ENCODE measurements around the gene TMTC2. TPM values are rescaled to one million over a fixed set of nuclear protein-coding genes. Genes with fewer than 3 reads are reported as not detected.

TMTC2 gene
- total RNA-seq, 5 donors from 2014 or later (not counting 1 experiment from before 2014, with no cell fraction given), result 3.6 to 5.4 (median 4.4) TPM

DNA sequence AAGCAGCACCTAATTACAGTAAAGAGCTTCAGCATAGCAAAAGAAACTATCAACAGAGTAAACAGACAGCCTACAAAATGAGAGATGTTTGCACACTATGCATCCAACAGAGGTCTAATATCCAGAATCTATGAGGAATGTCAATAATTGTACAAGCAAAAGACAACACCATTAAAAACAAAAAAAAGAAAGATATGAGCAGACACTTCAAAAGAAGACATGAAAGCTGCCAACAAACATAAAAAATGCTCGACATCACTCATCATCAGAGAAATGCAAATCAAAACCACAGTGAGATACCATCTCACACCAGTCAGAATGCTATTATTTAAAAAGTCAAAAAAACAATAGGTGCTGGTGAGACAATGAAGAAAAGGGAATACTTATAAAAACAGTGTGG lies 273.1 kb downstream of the TMTC2 start:
- DNase-seq (no peak), ATAC-seq (replicated peaks in 1 of 4) (no peak)
- ChIA-PET CTCF (no interaction called here), POLR2A (no interaction called here)
- no peak overlapping the region for H3K27ac ChIP-seq (ENCODE audit: low read length)
- no CpG with 5 or more reads among the region's 1 CpG for WGBS (ENCODE audit: insufficient coverage)
- H3K4me1 ChIP-seq (ENCODE audit: control insufficient read depth in 1 of 2, extremely low read depth in 1 of 2, insufficient read depth in 2 of 2, low read length in 2 of 2), result no peaks in the 10 kb centered on the region
- Mint-ChIP-seq H3K27ac (peak overlapping the region in 1 of 2 donors; percentile 37), H3K4me1 (peaks cover 0 to 3% (median 0%) of the 10 kb centered on the region in 3 donors), H3K9me3 (peaks cover 2 to 9% (median 8%) of the 10 kb centered on the region in 3 donors), H3K4me3 (no peak overlapping the region), H3K27me3 (no peaks in the 10 kb centered on the region), H3K36me3 (no peaks in the 10 kb centered on the region)
- H3K36me3 ChIP-seq (ENCODE audit: control insufficient read depth in 2 of 2, extremely low read depth in 1 of 2, insufficient read depth in 1 of 2, low read length in 1 of 2), result no peaks in the 10 kb centered on the region
- H3K4me3 ChIP-seq (ENCODE audit: control insufficient read depth in 1 of 2, extremely low read depth in 1 of 2, low read length in 1 of 2), result no peak overlapping the region
- H3K9me3 ChIP-seq, result no peaks in the 10 kb centered on the region
- H3K27me3 ChIP-seq (replicated peaks in 1 of 2; ENCODE audit: control insufficient read depth in 2 of 2, extremely low read depth in 1 of 2, insufficient read depth in 2 of 2, low read length in 1 of 2), result no peaks in the 10 kb centered on the region

DNA sequence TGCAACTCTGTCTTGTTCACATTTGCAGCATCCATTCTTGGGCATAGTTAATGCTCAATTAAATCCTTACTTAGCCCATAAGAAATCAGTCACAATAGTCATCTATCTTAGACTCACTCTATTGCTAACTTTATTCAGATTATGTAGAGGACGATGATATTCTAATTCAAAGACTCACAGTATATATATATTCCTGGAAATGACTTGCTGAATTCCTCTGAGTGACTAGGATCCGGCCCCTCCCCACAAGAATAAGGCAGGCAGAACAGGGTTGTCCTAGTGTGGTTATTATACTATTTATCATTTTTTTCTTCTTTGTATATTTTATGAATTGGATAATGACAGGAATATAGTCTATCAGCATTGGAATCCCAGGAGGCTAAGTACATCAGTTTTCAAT lies 275.1 kb downstream of the TMTC2 start:
- ATAC-seq (replicated peaks in 1 of 4) (no peak), DNase-seq (no peak)
- H3K27me3 Mint-ChIP-seq, result no peaks in the 10 kb centered on the region
- H3K4me1 ChIP-seq (ENCODE audit: control insufficient read depth in 1 of 2, extremely low read depth in 1 of 2, insufficient read depth in 2 of 2, low read length in 2 of 2), result no peaks in the 10 kb centered on the region
- no peak overlapping the region for H3K4me3 Mint-ChIP-seq
- peaks cover 0 to 3% (median 0%) of the 10 kb centered on the region in 3 donors for H3K4me1 Mint-ChIP-seq
- CTCF ChIA-PET, result no interaction called here
- no peaks in the 10 kb centered on the region for H3K27me3 ChIP-seq (replicated peaks in 1 of 2; ENCODE audit: control insufficient read depth in 2 of 2, extremely low read depth in 1 of 2, insufficient read depth in 2 of 2, low read length in 1 of 2)
- H3K9me3 ChIP-seq, result no peaks in the 10 kb centered on the region
- H3K9me3 Mint-ChIP-seq, result peaks cover 2 to 8% (median 6%) of the 10 kb centered on the region in 3 donors
- no peak overlapping the region for H3K4me3 ChIP-seq (ENCODE audit: control insufficient read depth in 1 of 2, extremely low read depth in 1 of 2, low read length in 1 of 2)
- POLR2A ChIA-PET, result no interaction called here
- H3K36me3 ChIP-seq (ENCODE audit: control insufficient read depth in 2 of 2, extremely low read depth in 1 of 2, insufficient read depth in 1 of 2, low read length in 1 of 2), result no peaks in the 10 kb centered on the region
- no peak overlapping the region for H3K27ac ChIP-seq (ENCODE audit: low read length)
- no CpG with 5 or more reads among the region's 2 CpGs for WGBS (ENCODE audit: insufficient coverage)
- no peak overlapping the region for H3K27ac Mint-ChIP-seq
- H3K36me3 Mint-ChIP-seq, result no peaks in the 10 kb centered on the region

DNA sequence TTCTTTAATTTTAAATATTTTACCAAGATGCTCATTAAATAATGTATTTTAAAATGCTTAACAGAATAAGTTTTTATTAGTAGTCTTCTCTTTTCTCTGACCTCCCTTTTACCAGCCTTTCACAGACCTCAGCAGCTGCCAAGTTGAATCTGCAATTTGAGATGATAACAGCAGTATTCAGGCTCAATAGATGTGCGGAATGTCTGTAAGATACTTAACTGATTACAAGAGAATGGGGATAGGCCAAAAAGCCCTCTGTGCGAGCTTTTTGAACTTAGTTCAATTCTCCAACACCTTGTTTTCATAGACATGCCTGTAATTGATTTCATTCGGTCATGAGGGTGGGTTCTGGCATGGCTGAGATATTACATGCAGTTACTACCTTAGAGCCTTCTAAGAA lies 277.2 kb downstream of the TMTC2 start:
- peaks cover 0 to 4% (median 0%) of the 10 kb centered on the region in 3 donors for H3K9me3 Mint-ChIP-seq
- H3K4me1 ChIP-seq (ENCODE audit: control insufficient read depth in 1 of 2, extremely low read depth in 1 of 2, insufficient read depth in 2 of 2, low read length in 2 of 2), result no peaks in the 10 kb centered on the region
- CTCF ChIA-PET, result interaction anchor here in 1 of 2 donors (0.6 kb wide), 1 partner anchor 13 kb away, joined by 4 read pairs; no protein-coding TSS in a partner anchor
- H3K27me3 Mint-ChIP-seq, result no peaks in the 10 kb centered on the region
- no peak overlapping the region for H3K27ac Mint-ChIP-seq
- H3K27ac ChIP-seq (ENCODE audit: low read length), result no peak overlapping the region
- no peaks in the 10 kb centered on the region for H3K27me3 ChIP-seq (replicated peaks in 1 of 2; ENCODE audit: control insufficient read depth in 2 of 2, extremely low read depth in 1 of 2, insufficient read depth in 2 of 2, low read length in 1 of 2)
- H3K4me3 Mint-ChIP-seq, result no peak overlapping the region
- H3K4me3 ChIP-seq (ENCODE audit: control insufficient read depth in 1 of 2, extremely low read depth in 1 of 2, low read length in 1 of 2), result no peak overlapping the region
- DNase-seq, result no peak
- POLR2A ChIA-PET, result no interaction called here
- no peak for ATAC-seq (replicated peaks in 1 of 4)
- peaks cover 0 to 3% (median 0%) of the 10 kb centered on the region in 3 donors for H3K4me1 Mint-ChIP-seq
- H3K9me3 ChIP-seq, result no peaks in the 10 kb centered on the region
- no CpG with 5 or more reads among the region's 3 CpGs for WGBS (ENCODE audit: insufficient coverage)
- H3K36me3 Mint-ChIP-seq, result no peaks in the 10 kb centered on the region
- no peaks in the 10 kb centered on the region for H3K36me3 ChIP-seq (ENCODE audit: control insufficient read depth in 2 of 2, extremely low read depth in 1 of 2, insufficient read depth in 1 of 2, low read length in 1 of 2)

DNA sequence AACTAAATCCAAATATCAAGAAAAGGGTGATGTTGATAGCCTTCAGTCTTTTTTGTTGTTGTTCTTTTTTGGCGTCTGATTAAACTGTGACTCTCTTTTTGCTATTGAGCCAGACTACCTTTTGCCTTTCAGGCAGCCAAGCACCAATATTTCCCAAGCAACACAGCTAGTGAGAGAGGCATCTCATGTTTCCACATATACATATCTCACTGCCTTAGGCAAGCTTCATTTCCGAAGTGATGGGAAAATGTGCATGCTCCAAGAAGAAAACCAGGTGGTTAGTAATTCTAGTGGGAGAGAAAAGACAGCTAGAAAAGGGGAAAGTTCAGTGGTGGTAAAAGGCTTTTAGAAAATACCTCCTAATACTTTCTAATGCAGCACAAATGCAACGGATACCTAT lies 277.7 kb downstream of the TMTC2 start:
- no peak for ATAC-seq (replicated peaks in 1 of 4)
- CTCF ChIA-PET, result no interaction called here
- Mint-ChIP-seq H3K36me3 (no peaks in the 10 kb centered on the region), H3K27ac (no peak overlapping the region), H3K4me1 (peaks cover 0 to 3% (median 0%) of the 10 kb centered on the region in 3 donors), H3K27me3 (no peaks in the 10 kb centered on the region), H3K4me3 (no peak overlapping the region), H3K9me3 (peaks cover 0 to 4% (median 0%) of the 10 kb centered on the region in 3 donors)
- Histone ChIP-seq H3K36me3 (ENCODE audit: control insufficient read depth in 2 of 2, extremely low read depth in 1 of 2, insufficient read depth in 1 of 2, low read length in 1 of 2) (no peaks in the 10 kb centered on the region), H3K4me1 (ENCODE audit: control insufficient read depth in 1 of 2, extremely low read depth in 1 of 2, insufficient read depth in 2 of 2, low read length in 2 of 2) (no peaks in the 10 kb centered on the region), H3K27me3 (replicated peaks in 1 of 2; ENCODE audit: control insufficient read depth in 2 of 2, extremely low read depth in 1 of 2, insufficient read depth in 2 of 2, low read length in 1 of 2) (no peaks in the 10 kb centered on the region), H3K9me3 (no peaks in the 10 kb centered on the region), H3K4me3 (ENCODE audit: control insufficient read depth in 1 of 2, extremely low read depth in 1 of 2, low read length in 1 of 2) (no peak overlapping the region), H3K27ac (ENCODE audit: low read length) (no peak overlapping the region)
- no peak for DNase-seq
- no CpG with 5 or more reads among the region's 3 CpGs for WGBS (ENCODE audit: insufficient coverage)
- POLR2A ChIA-PET, result no interaction called here

DNA sequence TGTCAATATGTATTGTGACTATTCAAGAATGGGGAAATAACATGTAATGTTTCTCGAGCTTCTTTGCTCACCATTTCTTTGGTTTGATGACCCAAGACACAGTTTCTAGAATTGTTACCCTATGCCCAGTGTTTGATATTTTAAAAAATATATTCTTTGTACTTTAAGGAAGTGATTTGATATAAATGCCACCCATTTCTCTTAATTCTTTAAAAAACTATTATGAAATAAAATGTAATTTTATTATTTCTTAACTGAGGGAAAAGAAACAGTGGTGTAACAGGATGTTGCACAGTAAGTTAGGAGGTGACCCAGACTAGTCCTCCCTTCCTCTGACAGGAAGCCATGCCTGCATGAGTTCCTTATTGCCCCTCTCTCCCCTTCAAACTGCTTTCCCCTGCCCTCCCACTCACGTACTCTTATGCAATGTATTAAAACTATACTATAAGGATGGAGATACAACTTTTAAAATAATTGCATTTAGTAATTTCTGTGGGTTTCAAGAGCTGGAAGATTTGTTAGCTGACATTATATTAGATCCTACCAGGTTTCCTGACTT lies 279.4 kb downstream of the TMTC2 start:
- ChIA-PET POLR2A (no interaction called here), CTCF (no interaction called here)
- H3K27me3 Mint-ChIP-seq, result no peaks in the 10 kb centered on the region
- H3K4me3 ChIP-seq (ENCODE audit: control insufficient read depth in 1 of 2, extremely low read depth in 1 of 2, low read length in 1 of 2), result no peak overlapping the region
- ATAC-seq (replicated peaks in 1 of 4) (no peak), DNase-seq (no peak)
- no CpG with 5 or more reads among the region's 2 CpGs for WGBS (ENCODE audit: insufficient coverage)
- H3K27me3 ChIP-seq (replicated peaks in 1 of 2; ENCODE audit: control insufficient read depth in 2 of 2, extremely low read depth in 1 of 2, insufficient read depth in 2 of 2, low read length in 1 of 2), result no peaks in the 10 kb centered on the region
- no peaks in the 10 kb centered on the region for H3K36me3 ChIP-seq (ENCODE audit: control insufficient read depth in 2 of 2, extremely low read depth in 1 of 2, insufficient read depth in 1 of 2, low read length in 1 of 2)
- H3K9me3 ChIP-seq, result no peaks in the 10 kb centered on the region
- H3K9me3 Mint-ChIP-seq, result no peaks in the 10 kb centered on the region
- peaks cover 2% of the 10 kb centered on the region for H3K36me3 Mint-ChIP-seq
- no peak overlapping the region for H3K27ac ChIP-seq (ENCODE audit: low read length)
- H3K27ac Mint-ChIP-seq, result no peak overlapping the region
- no peaks in the 10 kb centered on the region for H3K4me1 ChIP-seq (ENCODE audit: control insufficient read depth in 1 of 2, extremely low read depth in 1 of 2, insufficient read depth in 2 of 2, low read length in 2 of 2)
- no peaks in the 10 kb centered on the region for H3K4me1 Mint-ChIP-seq
- no peak overlapping the region for H3K4me3 Mint-ChIP-seq

DNA sequence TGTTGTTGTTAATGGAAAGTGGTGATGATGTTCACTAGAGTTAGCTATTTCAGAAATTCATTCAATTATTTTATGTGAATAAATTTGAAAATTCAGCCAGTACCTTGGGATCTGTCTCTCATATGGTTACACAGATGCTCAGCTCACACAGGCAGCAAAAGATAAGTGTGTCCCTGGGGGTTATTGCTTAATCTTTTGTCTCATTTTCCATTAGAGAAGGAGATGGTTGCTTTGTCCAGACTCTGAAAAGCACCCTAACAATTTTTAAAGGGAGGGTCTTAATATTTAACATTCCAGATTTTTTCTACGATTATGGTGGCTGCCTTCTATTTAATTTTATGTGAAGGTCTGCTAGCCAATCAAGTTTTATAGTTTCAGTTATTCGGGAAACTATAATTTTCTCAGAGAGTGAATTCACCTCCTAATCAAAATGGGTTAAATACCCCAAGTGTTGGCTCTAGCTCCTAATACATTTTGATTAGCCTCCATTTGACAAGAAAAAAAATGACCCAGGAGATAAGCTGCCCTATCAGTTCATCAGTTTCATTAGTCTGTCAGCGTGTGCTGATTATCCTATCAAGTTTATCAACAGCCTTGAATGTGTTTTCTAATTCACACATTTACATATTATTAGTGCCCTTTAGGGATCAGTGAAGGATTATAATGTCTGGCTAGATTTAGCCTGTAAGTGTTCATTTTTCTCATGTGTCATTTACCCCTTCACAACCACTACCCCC lies 282.1 kb downstream of the TMTC2 start:
- peaks cover 2% of the 10 kb centered on the region for H3K36me3 Mint-ChIP-seq
- H3K27ac Mint-ChIP-seq, result no peak overlapping the region
- Histone ChIP-seq H3K4me3 (ENCODE audit: control insufficient read depth in 1 of 2, extremely low read depth in 1 of 2, low read length in 1 of 2) (no peak overlapping the region), H3K9me3 (no peaks in the 10 kb centered on the region), H3K4me1 (ENCODE audit: control insufficient read depth in 1 of 2, extremely low read depth in 1 of 2, insufficient read depth in 2 of 2, low read length in 2 of 2) (no peaks in the 10 kb centered on the region), H3K27ac (ENCODE audit: low read length) (no peak overlapping the region), H3K36me3 (ENCODE audit: control insufficient read depth in 2 of 2, extremely low read depth in 1 of 2, insufficient read depth in 1 of 2, low read length in 1 of 2) (no peaks in the 10 kb centered on the region), H3K27me3 (replicated peaks in 1 of 2; ENCODE audit: control insufficient read depth in 2 of 2, extremely low read depth in 1 of 2, insufficient read depth in 2 of 2, low read length in 1 of 2) (no peaks in the 10 kb centered on the region)
- DNase-seq (no peak), ATAC-seq (replicated peaks in 1 of 4) (no peak)
- WGBS (ENCODE audit: insufficient coverage), result no CpG with 5 or more reads among the region's 3 CpGs
- H3K4me3 Mint-ChIP-seq, result no peak overlapping the region
- ChIA-PET CTCF (no interaction called here), POLR2A (no interaction called here)
- no peaks in the 10 kb centered on the region for H3K27me3 Mint-ChIP-seq
- no peaks in the 10 kb centered on the region for H3K9me3 Mint-ChIP-seq
- H3K4me1 Mint-ChIP-seq, result no peaks in the 10 kb centered on the region
